Measurements from ENCODE around the gene LRRC25. TPM values are rescaled to one million over a fixed set of nuclear protein-coding genes. Genes with fewer than 3 reads are reported as not detected.

LRRC25 gene
- polyA plus RNA-seq, 1 donor (not counting 4 experiments of a cell fraction or from before 2014, with no cell fraction given), result not detected

- no peaks in the 10 kb centered on the region for H3K9me1 ChIP-seq (ENCODE audit: control insufficient read depth, extremely low read depth, insufficient read depth, low read length)
- H3K36me3 ChIP-seq (ENCODE audit: control insufficient read depth in 2 of 2, extremely low read depth in 1 of 2, insufficient read depth in 2 of 2, low read length in 2 of 2), result no peaks in the 10 kb centered on the region
- dilution Hi-C loops (cut with MboI; ENCODE audit: extremely low pct_ligation_motif_present, low sequenced_read_pairs), result no loop called here
- no peak overlapping the region for H3K27ac ChIP-seq (ENCODE audit: control insufficient read depth, insufficient read depth, low read length)
- TF ChIP-seq CTCF (optimal IDR thresholded peaks at IDR 0.05 in 1 of 3, IDR thresholded peaks at IDR 0.05 in 1 of 3, conservative IDR thresholded peaks at IDR 0.05 in 1 of 3; ENCODE audit: extremely low read depth in 1 of 3, insufficient read depth in 2 of 3, low read length in 3 of 3) (no peak), EZH2 (IDR thresholded peaks at IDR 0.05; ENCODE audit: low read length) (no peak)
- H3K9me3 ChIP-seq (ENCODE audit: control insufficient read depth, low read depth, low read length), result no peaks in the 10 kb centered on the region
- DNase-seq (ENCODE audit: low read depth, low spot score), result no peak
- no peak for FAIRE-seq
- H3K4me3 ChIP-seq (ENCODE audit: control insufficient read depth in 2 of 3, extremely low read depth in 1 of 3, insufficient read depth in 2 of 3, low read depth in 1 of 3, low read length in 3 of 3), result no peak overlapping the region
- H3K9ac ChIP-seq (ENCODE audit: control insufficient read depth, extremely low read depth, insufficient read depth, low read length), result no peak overlapping the region
- no peak overlapping the region for H2AFZ ChIP-seq (ENCODE audit: control insufficient read depth, low read length)
- H3K4me1 ChIP-seq (ENCODE audit: control insufficient read depth, extremely low read depth, insufficient read depth, low read length), result peaks cover 34% of the 10 kb centered on the region
- no peaks in the 10 kb centered on the region for H4K20me1 ChIP-seq (ENCODE audit: control insufficient read depth, extremely low read depth, insufficient read depth, low read length)
- H3K27me3 ChIP-seq (ENCODE audit: control insufficient read depth, extremely low read depth, insufficient read depth, low read length), result no peaks in the 10 kb centered on the region
- no peaks in the 10 kb centered on the region for H3K79me2 ChIP-seq (ENCODE audit: control insufficient read depth, insufficient read depth, low read length)
- H3K4me2 ChIP-seq (ENCODE audit: control insufficient read depth, extremely low read depth, insufficient read depth, low read depth, low read length), result no peak overlapping the region
Measured at GRCh38 chr19:18345296-18345695, 52.1 kb downstream of the LRRC25 start.

GRCh38 chr19:18344582-18344950 lies 52.9 kb downstream of the LRRC25 start:
- DNase-seq (ENCODE audit: low read depth, low spot score) (no peak), FAIRE-seq (no peak)
- no peaks in the 10 kb centered on the region for H3K9me1 ChIP-seq (ENCODE audit: control insufficient read depth, extremely low read depth, insufficient read depth, low read length)
- H3K27me3 ChIP-seq (ENCODE audit: control insufficient read depth, extremely low read depth, insufficient read depth, low read length), result no peaks in the 10 kb centered on the region
- H3K27ac ChIP-seq (ENCODE audit: control insufficient read depth, insufficient read depth, low read length), result peak overlapping the region; percentile 68
- TF ChIP-seq EZH2 (IDR thresholded peaks at IDR 0.05; ENCODE audit: low read length) (no peak), CTCF (optimal IDR thresholded peaks at IDR 0.05 in 1 of 3, IDR thresholded peaks at IDR 0.05 in 1 of 3, conservative IDR thresholded peaks at IDR 0.05 in 1 of 3; ENCODE audit: extremely low read depth in 1 of 3, insufficient read depth in 2 of 3, low read length in 3 of 3) (no peak)
- dilution Hi-C loops (cut with MboI; ENCODE audit: extremely low pct_ligation_motif_present, low sequenced_read_pairs), result no loop called here
- peaks cover 38% of the 10 kb centered on the region for H3K4me1 ChIP-seq (ENCODE audit: control insufficient read depth, extremely low read depth, insufficient read depth, low read length)
- H3K4me3 ChIP-seq (ENCODE audit: control insufficient read depth in 2 of 3, extremely low read depth in 1 of 3, insufficient read depth in 2 of 3, low read depth in 1 of 3, low read length in 3 of 3), result no peak overlapping the region
- peak overlapping the region; percentile 64 for H3K4me2 ChIP-seq (ENCODE audit: control insufficient read depth, extremely low read depth, insufficient read depth, low read depth, low read length)
- no peaks in the 10 kb centered on the region for H3K36me3 ChIP-seq (ENCODE audit: control insufficient read depth in 2 of 2, extremely low read depth in 1 of 2, insufficient read depth in 2 of 2, low read length in 2 of 2)
- no peaks in the 10 kb centered on the region for H4K20me1 ChIP-seq (ENCODE audit: control insufficient read depth, extremely low read depth, insufficient read depth, low read length)
- H3K9me3 ChIP-seq (ENCODE audit: control insufficient read depth, low read depth, low read length), result no peaks in the 10 kb centered on the region
- H3K9ac ChIP-seq (ENCODE audit: control insufficient read depth, extremely low read depth, insufficient read depth, low read length), result no peak overlapping the region
- no peaks in the 10 kb centered on the region for H3K79me2 ChIP-seq (ENCODE audit: control insufficient read depth, insufficient read depth, low read length)
- H2AFZ ChIP-seq (ENCODE audit: control insufficient read depth, low read length), result no peak overlapping the region

All from keratinocyte (primary cell).